Measurements from ENCODE around the gene TXLNG. TPM values are rescaled to one million over a fixed set of nuclear protein-coding genes. Genes with fewer than 3 reads are reported as not detected.

Gene TXLNG
- total RNA-seq, 2 experiments from 2014 or later, result 17.3 to 18.8 TPM

- Mint-ChIP-seq H3K9me3 (no peaks in the 10 kb centered on the region), H3K27me3 (no peaks in the 10 kb centered on the region), H3K4me1 (ENCODE audit: low read depth) (peaks cover 1% of the 10 kb centered on the region), H3K36me3 (ENCODE audit: low read depth) (no peaks in the 10 kb centered on the region), H3K27ac (no peak overlapping the region), H3K4me3 (no peak overlapping the region)
- intact Hi-C loops (cut with micrococcal nuclease), result no loop called here
- ATAC-seq, result no peak
- ChIA-PET CTCF (no interaction called here), POLR2A (no interaction called here)
- DNase-seq, result no peak
- TF ChIP-seq, protein P1, sequence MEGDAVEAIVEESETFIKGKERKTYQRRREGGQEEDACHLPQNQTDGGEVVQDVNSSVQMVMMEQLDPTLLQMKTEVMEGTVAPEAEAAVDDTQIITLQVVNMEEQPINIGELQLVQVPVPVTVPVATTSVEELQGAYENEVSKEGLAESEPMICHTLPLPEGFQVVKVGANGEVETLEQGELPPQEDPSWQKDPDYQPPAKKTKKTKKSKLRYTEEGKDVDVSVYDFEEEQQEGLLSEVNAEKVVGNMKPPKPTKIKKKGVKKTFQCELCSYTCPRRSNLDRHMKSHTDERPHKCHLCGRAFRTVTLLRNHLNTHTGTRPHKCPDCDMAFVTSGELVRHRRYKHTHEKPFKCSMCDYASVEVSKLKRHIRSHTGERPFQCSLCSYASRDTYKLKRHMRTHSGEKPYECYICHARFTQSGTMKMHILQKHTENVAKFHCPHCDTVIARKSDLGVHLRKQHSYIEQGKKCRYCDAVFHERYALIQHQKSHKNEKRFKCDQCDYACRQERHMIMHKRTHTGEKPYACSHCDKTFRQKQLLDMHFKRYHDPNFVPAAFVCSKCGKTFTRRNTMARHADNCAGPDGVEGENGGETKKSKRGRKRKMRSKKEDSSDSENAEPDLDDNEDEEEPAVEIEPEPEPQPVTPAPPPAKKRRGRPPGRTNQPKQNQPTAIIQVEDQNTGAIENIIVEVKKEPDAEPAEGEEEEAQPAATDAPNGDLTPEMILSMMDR (IDR thresholded peaks at IDR 0.05), result no peak
Observed at GRCh38 chrX:16876696-16877095, 90.4 kb downstream of the TXLNG start.

DNA sequence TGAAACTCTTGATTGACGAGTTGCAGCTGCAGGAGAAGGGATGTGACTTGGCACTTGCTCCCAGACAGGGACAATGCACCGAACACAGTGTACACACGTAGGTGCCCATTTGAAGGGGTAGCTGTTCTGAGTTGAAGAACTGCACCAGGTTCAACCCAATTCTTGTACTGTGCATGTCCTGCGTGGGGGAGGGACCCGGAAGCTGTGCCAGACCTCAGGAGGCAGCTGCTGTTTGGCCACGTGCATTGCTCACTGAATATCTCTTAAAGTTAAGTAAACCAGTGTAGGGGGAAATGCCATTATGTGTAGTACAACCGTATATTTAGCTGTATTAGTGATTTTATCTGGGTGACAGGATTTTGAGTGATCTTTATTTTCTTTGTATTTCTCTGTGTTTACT lies 95.9 kb downstream of the TXLNG start:
- DNase-seq (peak; percentile 54), ATAC-seq (peak; percentile 47)
- intact Hi-C loops (cut with micrococcal nuclease), result loop anchor here (10.0 kb wide), 1 partner anchor 163 kb away; no protein-coding TSS in a partner anchor
- ChIA-PET POLR2A (interaction anchor here (1.2 to 1.7 kb wide), 4 partner anchors 9 to 65 kb away, joined by 3 to 7 read pairs (median 6); partner anchors contain the start of gene REPS2), CTCF (interaction anchor here (0.8 to 5.2 kb wide), 11 partner anchors 8 to 200 kb away, joined by 3 to 63 read pairs (median 5); partner anchors contain the start of gene REPS2)
- Mint-ChIP-seq H3K36me3 (ENCODE audit: low read depth) (no peaks in the 10 kb centered on the region), H3K4me1 (ENCODE audit: low read depth) (peaks cover 5% of the 10 kb centered on the region), H3K9me3 (no peaks in the 10 kb centered on the region), H3K27ac (peak overlapping the region; percentile 75), H3K27me3 (no peaks in the 10 kb centered on the region), H3K4me3 (peak overlapping the region; percentile 72)
- TF ChIP-seq, protein P1 (IDR thresholded peaks at IDR 0.05), result no peak

DNA sequence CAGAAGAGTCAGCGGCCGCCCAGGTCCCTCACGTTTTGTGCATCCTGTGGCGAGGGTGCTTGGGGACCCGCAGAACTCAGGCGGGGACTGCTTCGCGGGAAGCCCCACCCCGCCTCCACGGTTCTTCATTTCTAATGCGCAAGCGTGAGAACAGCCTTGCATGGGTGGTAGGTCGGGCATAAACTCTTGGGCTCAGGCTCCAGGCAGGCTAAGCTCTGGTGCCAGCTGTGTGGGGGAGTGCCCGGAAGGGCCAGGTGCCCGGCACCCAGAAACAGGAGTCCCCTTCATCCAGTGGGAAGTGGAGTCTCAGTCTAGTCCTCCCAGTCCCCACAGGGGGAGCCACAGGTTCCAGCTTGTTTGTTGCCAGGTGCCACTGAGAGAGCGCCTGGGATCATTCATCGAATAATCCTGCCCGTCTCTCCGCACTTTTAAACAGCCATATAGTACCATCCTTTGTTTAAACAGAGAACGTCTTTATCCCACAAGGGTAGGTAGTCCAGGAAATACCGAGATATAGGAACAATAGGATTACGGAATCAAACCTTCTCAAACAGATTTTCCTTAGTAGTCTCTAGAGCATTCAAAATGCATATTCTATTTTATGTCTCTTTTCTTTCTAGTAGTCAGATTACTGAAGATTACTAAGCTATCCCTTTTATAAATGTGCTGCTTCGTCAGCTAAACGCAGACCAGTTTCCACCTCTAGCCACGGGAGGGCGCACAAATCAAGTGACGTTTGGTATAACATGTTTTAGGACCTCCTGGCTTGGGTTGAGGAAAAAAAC lies 96.6 kb downstream of the TXLNG start:
- Mint-ChIP-seq H3K36me3 (ENCODE audit: low read depth) (no peaks in the 10 kb centered on the region), H3K9me3 (no peaks in the 10 kb centered on the region), H3K4me3 (peak overlapping the region; percentile 72), H3K27me3 (no peaks in the 10 kb centered on the region), H3K4me1 (ENCODE audit: low read depth) (peaks cover 5% of the 10 kb centered on the region), H3K27ac (peak overlapping the region; percentile 77)
- ATAC-seq (peak; percentile 87), DNase-seq (peak; percentile 86)
- CTCF ChIA-PET, result interaction anchor here (1.0 to 5.2 kb wide), 11 partner anchors 9 to 200 kb away, joined by 3 to 63 read pairs (median 5); partner anchors contain the start of gene REPS2
- intact Hi-C loops (cut with micrococcal nuclease), result loop anchor here (10.0 kb wide), 1 partner anchor 162 kb away; no protein-coding TSS in a partner anchor
- TF ChIP-seq, protein P1 (IDR thresholded peaks at IDR 0.05), result peak; percentile 71
- POLR2A ChIA-PET, result interaction anchor here (0.8 to 1.7 kb wide), 6 partner anchors 10 to 164 kb away, joined by 3 to 7 read pairs (median 5); partner anchors contain the start of gene REPS2

GRCh38 chrX:16883487-16883804 lies 97.2 kb downstream of the TXLNG start:
- Mint-ChIP-seq H3K27me3 (no peaks in the 10 kb centered on the region), H3K36me3 (ENCODE audit: low read depth) (no peaks in the 10 kb centered on the region), H3K4me3 (no peak overlapping the region), H3K27ac (no peak overlapping the region), H3K9me3 (no peaks in the 10 kb centered on the region), H3K4me1 (ENCODE audit: low read depth) (peaks cover 7% of the 10 kb centered on the region)
- TF ChIP-seq, protein P1 (IDR thresholded peaks at IDR 0.05), result peak; percentile 31
- CTCF ChIA-PET, result interaction anchor here (1.0 to 5.2 kb wide), 9 partner anchors 9 to 199 kb away, joined by 3 to 63 read pairs (median 9); partner anchors contain the start of gene REPS2
- ATAC-seq, result no peak
- intact Hi-C loops (cut with micrococcal nuclease), result loop anchor here (10.0 kb wide), 1 partner anchor 161 kb away; no protein-coding TSS in a partner anchor
- POLR2A ChIA-PET, result interaction anchor here (0.8 to 1.7 kb wide), 4 partner anchors 12 to 163 kb away, joined by 4 to 7 read pairs (median 5); no protein-coding TSS in a partner anchor
- DNase-seq, result no peak
